K562 treated with DMSO at 1 percent for 48 hours (cell line): ENCODE data around the gene MYL7. TPM values are rescaled to one million over a fixed set of nuclear protein-coding genes. Genes with fewer than 3 reads are reported as not detected.

Experiments used
- total RNA-seq: library from RNA; unstranded; fragments of 300-600 nt; gene quantifications from 2 replicates; pipeline ENCODE4 v1.2.3, GENCODE V29; 2022; ENCODE audit warnings: low replicate concordance; ENCODE audit errors: extremely low read depth

MYL7 gene, protein sequence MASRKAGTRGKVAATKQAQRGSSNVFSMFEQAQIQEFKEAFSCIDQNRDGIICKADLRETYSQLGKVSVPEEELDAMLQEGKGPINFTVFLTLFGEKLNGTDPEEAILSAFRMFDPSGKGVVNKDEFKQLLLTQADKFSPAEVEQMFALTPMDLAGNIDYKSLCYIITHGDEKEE
- not detected in 2 replicates for total RNA-seq

DNA sequence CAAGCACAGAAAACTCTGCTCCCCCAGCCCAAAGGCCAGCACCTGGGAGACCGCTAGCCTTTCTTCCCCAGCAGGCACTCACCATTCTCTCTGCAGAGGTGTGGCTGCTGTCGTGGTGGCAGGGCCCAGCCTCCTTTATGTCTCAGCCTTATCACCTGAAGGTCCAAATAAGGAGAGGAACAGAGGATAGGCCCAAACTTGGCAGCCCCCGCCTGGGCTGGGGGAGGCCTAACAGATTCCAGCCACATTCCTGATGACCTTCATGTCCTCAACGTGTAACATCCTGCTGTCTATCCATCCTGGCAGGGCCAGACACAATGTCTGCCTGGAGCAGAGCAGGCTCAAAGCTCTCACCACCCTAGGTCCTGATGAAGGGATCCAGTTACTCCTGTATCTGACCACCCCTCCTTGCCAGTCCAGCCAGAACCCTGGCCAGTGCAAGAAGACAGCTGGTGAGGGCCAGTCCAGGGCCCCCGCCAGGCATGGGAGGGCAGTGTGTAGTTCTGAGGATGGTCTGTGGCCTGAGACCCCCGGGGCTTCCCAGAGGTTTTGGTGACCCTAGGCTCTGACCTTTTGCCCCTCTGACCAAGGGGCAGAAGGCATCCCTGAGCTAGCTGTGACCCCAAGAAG, at the start of gene MYL7:
Gene MYL7 (minus strand): TSS at position 112 of the 630 bp plus-strand sequence. CDS start 27 bp downstream, at position 85.

DNA sequence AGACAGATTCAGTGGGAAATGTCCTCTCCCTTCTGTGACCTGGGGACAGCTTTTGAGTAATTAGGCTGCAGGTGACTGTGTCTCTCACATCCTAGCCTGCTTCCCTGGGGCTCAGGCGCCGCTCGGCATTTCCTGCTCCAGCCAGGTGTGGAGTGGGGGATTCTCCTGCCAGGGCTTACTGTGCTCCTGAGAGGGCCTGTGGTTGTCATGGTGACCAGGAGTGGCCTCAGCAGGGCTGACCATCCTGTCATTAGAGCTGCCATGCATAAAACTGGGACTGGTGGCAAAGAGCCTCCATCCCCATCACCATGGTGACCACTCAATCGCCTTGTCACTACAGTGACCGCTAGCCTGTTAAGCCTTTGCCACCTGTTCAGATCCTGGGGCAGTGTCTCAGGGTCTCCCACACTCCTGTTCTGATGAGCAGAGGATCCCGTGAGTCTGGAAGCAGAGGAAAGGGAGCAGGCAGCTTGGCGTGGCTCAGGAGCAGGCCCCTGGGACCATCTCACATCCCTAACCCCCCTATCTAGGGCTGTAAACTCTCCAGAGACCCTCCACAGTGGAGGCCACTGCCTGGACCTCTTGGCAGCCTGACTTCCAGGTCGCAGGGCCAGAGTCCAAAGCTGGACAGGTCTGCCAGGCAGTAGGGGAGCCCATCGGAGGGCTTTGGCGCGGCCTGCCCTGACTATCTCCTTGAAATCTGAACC, 48.3 kb upstream of the MYL7 start, which contains the start of gene GCK:
Gene GCK (minus strand): TSS at position 154 of the 707 bp plus-strand sequence. CDS start 486 bp downstream, outside the sequence.

DNA sequence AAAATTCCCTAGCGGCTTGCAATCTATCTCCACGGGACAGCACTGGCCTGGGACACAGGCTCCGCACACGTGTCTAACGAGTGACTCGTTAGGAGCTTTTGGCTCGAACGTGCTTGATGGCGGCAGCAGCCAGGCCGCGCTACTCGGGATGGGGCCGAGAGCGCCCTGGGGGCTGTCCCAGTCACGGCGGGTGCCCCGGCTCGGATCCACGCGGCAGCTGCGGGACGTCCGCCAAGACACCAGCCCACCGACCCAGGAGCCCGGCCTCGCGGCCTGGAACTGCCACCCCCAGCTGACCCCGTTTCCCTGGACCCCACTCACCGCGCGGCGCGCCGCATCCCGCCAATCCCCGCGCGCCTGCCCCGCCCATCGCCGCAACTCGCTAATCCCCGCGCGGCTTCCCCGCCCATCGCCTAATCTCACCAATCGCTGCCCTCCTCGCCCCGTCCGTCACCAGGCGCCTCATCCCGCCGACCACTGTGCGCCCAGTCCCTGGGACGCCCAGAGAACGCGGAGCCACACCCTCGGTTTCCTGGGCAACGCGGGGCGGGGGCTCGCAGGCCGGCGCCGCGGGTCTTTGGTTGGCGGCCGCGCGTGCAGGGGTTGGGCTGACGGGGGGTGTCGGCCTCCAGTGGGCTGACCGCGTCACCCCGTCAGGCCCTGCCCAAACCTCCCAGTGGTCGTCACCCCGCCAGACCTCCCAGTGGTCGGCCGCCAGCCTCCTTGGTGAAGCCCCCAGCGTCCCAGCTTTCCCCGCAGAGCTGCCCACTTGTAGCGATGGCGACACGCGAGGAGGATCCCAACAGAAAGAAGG, 17.7 kb downstream of the MYL7 start, which contains the start of gene POLD2:
Gene POLD2 (minus strand): TSS at position 359 of the 814 bp plus-strand sequence. CDS start 1,495 bp downstream, outside the sequence.

DNA sequence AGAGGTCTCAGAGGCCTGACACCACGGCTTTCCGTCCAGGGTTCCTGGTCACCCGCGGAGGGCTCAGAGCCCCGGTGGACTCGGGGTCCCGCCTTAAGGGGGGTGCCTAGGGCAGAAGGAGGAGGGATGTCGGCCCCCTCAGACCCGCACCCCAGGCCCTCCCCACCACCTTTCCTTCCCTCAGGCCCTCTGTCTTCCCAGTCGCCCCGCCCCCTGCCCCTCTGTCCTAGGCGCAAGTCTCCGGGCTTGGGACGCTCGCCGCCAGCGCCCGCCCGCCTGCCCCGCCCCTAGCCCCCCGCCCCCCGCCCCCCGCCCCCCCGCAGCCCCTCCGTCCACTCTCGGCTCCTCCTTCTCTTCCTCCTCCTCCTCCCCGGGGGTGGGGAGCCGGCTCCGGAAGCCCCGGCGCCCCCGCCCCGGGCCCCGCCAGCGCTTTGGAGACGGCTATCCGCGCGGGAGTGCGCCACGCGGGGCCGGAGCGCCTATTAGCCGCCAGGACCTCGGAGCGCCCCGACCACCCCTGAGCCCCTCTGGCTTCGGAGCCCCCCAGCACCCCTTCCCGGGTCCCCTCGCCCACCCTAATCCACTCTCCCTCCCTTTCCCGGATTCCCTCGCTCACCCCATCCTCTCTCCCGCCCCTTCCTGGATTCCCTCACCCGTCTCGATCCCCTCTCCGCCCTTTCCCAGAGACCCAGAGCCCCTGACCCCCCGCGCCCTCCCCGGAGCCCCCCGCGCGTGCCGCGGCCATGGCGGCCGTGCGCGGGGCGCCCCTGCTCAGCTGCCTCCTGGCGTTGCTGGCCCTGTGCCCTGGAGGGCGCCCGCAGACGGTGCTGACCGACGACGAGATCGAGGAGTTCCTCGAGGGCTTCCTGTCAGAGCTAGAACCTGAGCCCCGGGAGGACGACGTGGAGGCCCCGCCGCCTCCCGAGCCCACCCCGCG, 36.9 kb downstream of the MYL7 start, which contains the start of gene AEBP1:
Gene AEBP1 (plus strand): TSS at position 423 of the 937 bp plus-strand sequence. CDS start 321 bp downstream, at position 744.

Other genes starting within 250 kb of the MYL7 start
- gene URGCP, start 234.7 kb downstream of the MYL7 start, total RNA-seq = not detected in 2 replicates
- gene UBE2D4, start 214.9 kb downstream of the MYL7 start, total RNA-seq = not detected in 2 replicates
- not detected in 2 replicates for gene SPDYE1, start 143.4 kb downstream of the MYL7 start, total RNA-seq
- gene DBNL, start 96.6 kb downstream of the MYL7 start, total RNA-seq = not detected in 2 replicates
- gene PGAM2, start 75.8 kb downstream of the MYL7 start, total RNA-seq = not detected in 2 replicates
- gene POLM, start 58.8 kb downstream of the MYL7 start, total RNA-seq = not detected in 2 replicates
- gene AEBP1, start 37.0 kb downstream of the MYL7 start, total RNA-seq = not detected in 2 replicates
- not detected in 2 replicates for gene POLD2, start 17.8 kb downstream of the MYL7 start, total RNA-seq
- gene GCK, start 48.1 kb upstream of the MYL7 start, total RNA-seq = not detected in 2 replicates
- not detected in 2 replicates for gene YKT6, start 59.6 kb upstream of the MYL7 start, total RNA-seq
- gene CAMK2B, start 184.3 kb upstream of the MYL7 start, total RNA-seq = not detected in 2 replicates